WTC11 (cell line): ENCODE data around the gene TMEM72.

Experiments
- CREB1 ChIP-seq: sonication (generic); formaldehyde crosslinking; IDR thresholded peaks from 2 replicates; pipeline ENCODE4 v1.8.0; 2023; ENCODE audit warnings: mild to moderate bottlenecking, missing genetic modification reagents
- NR2C2 ChIP-seq: sonication (generic); formaldehyde crosslinking; IDR thresholded peaks from 2 replicates; pipeline ENCODE4 v1.8.0; 2022; ENCODE audit warnings: mild to moderate bottlenecking, missing genetic modification reagents
- SP1 ChIP-seq: sonication (generic); formaldehyde crosslinking; conservative IDR thresholded peaks from 2 replicates; pipeline ENCODE4 v1.8.1; 2022; ENCODE audit warnings: missing genetic modification reagents
- ZNF263 ChIP-seq: sonication (generic); formaldehyde crosslinking; IDR thresholded peaks from 2 replicates; pipeline ENCODE4 v1.8.1; 2022; ENCODE audit warnings: low read depth, mild to moderate bottlenecking, moderate library complexity, missing genetic modification reagents
- TF ChIP-seq, protein P1 (sequence below): fragments of 200-600 bp; IDR thresholded peaks from 2 replicates; pipeline ENCODE4 v1.8.0; 2022; ENCODE audit warnings: antibody characterized with exemption
- TF ChIP-seq, protein P2 (sequence below): sonication (generic); formaldehyde crosslinking; IDR thresholded peaks from 2 replicates; pipeline ENCODE4 v1.8.0; 2022; ENCODE audit warnings: mild to moderate bottlenecking, missing genetic modification reagents
- TF ChIP-seq, protein P3 (sequence below): sonication (generic); formaldehyde crosslinking; IDR thresholded peaks from 2 replicates; pipeline ENCODE4 v1.8.1; 2022; ENCODE audit warnings: low read depth, mild to moderate bottlenecking, moderate library complexity, missing genetic modification reagents, borderline replicate concordance
- TF ChIP-seq, protein P4 (sequence below): sonication (generic); formaldehyde crosslinking; IDR thresholded peaks from 2 replicates; pipeline ENCODE4 v1.8.1; 2023; ENCODE audit warnings: mild to moderate bottlenecking, missing genetic modification reagents
- TF ChIP-seq, protein P5 (sequence below): fragments of 250-450 bp; sonication (Bioruptor Pico); IDR thresholded peaks from 2 replicates; pipeline ENCODE4 v1.8.0; 2021; ENCODE audit warnings: mild to moderate bottlenecking
- TF ChIP-seq, protein P6 (sequence below): sonication (generic); formaldehyde crosslinking; conservative IDR thresholded peaks from 2 replicates; pipeline ENCODE4 v1.8.1; 2022; ENCODE audit warnings: mild to moderate bottlenecking, missing genetic modification reagents

DNA sequence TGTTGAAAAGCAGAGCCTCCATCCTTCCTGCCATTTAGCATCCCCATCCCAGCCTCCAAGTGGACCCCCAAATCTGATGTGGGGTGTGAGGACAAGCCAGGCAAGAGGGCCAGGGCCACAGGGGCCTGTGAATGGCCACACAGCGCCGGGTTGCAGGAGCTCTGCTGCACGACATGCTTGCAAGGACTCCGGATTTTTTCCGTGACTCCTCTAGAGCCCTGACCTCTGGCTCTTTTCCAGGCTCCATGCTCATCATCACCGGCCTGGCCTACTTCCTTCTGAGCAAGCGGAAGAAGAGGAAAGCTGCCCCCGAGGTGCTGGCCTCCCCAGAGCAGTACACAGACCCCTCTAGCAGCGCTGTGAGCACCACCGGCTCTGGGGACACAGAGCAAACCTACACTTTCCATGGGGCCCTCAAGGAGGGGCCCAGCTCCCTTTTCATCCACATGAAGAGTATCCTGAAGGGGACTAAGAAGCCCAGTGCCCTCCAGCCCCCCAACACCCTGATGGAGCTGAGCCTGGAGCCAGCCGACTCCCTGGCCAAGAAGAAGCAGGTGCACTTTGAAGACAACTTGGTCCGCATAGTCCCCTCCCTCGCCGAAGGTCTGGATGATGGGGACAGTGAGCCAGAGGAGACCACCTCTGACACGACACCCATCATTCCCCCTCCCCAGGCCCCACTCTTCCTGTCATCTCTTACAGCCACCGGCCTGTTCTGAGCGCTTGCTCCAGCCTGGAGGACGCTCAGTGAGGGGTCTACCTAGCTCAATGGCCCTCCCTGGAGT, 23.5 kb downstream of the TMEM72 start:
- TF ChIP-seq, protein P1, sequence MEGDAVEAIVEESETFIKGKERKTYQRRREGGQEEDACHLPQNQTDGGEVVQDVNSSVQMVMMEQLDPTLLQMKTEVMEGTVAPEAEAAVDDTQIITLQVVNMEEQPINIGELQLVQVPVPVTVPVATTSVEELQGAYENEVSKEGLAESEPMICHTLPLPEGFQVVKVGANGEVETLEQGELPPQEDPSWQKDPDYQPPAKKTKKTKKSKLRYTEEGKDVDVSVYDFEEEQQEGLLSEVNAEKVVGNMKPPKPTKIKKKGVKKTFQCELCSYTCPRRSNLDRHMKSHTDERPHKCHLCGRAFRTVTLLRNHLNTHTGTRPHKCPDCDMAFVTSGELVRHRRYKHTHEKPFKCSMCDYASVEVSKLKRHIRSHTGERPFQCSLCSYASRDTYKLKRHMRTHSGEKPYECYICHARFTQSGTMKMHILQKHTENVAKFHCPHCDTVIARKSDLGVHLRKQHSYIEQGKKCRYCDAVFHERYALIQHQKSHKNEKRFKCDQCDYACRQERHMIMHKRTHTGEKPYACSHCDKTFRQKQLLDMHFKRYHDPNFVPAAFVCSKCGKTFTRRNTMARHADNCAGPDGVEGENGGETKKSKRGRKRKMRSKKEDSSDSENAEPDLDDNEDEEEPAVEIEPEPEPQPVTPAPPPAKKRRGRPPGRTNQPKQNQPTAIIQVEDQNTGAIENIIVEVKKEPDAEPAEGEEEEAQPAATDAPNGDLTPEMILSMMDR, result no peak
- TF ChIP-seq, protein P2, sequence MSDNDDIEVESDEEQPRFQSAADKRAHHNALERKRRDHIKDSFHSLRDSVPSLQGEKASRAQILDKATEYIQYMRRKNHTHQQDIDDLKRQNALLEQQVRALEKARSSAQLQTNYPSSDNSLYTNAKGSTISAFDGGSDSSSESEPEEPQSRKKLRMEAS (CRISPR knock-in tag), result no peak
- TF ChIP-seq CREB1, result no peak
- TF ChIP-seq SP1 (CRISPR knock-in tag), result no peak
- TF ChIP-seq, protein P3, sequence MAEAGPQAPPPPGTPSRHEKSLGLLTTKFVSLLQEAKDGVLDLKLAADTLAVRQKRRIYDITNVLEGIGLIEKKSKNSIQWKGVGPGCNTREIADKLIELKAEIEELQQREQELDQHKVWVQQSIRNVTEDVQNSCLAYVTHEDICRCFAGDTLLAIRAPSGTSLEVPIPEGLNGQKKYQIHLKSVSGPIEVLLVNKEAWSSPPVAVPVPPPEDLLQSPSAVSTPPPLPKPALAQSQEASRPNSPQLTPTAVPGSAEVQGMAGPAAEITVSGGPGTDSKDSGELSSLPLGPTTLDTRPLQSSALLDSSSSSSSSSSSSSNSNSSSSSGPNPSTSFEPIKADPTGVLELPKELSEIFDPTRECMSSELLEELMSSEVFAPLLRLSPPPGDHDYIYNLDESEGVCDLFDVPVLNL (CRISPR knock-in tag), result no peak
- TF ChIP-seq ZNF263 (CRISPR knock-in tag), result no peak
- TF ChIP-seq NR2C2, result no peak
- TF ChIP-seq, protein P4, sequence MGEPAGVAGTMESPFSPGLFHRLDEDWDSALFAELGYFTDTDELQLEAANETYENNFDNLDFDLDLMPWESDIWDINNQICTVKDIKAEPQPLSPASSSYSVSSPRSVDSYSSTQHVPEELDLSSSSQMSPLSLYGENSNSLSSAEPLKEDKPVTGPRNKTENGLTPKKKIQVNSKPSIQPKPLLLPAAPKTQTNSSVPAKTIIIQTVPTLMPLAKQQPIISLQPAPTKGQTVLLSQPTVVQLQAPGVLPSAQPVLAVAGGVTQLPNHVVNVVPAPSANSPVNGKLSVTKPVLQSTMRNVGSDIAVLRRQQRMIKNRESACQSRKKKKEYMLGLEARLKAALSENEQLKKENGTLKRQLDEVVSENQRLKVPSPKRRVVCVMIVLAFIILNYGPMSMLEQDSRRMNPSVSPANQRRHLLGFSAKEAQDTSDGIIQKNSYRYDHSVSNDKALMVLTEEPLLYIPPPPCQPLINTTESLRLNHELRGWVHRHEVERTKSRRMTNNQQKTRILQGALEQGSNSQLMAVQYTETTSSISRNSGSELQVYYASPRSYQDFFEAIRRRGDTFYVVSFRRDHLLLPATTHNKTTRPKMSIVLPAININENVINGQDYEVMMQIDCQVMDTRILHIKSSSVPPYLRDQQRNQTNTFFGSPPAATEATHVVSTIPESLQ (CRISPR knock-in tag), result no peak
- TF ChIP-seq, protein P5, sequence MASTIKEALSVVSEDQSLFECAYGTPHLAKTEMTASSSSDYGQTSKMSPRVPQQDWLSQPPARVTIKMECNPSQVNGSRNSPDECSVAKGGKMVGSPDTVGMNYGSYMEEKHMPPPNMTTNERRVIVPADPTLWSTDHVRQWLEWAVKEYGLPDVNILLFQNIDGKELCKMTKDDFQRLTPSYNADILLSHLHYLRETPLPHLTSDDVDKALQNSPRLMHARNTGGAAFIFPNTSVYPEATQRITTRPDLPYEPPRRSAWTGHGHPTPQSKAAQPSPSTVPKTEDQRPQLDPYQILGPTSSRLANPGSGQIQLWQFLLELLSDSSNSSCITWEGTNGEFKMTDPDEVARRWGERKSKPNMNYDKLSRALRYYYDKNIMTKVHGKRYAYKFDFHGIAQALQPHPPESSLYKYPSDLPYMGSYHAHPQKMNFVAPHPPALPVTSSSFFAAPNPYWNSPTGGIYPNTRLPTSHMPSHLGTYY (CRISPR knock-in tag), result no peak
- TF ChIP-seq, protein P6, sequence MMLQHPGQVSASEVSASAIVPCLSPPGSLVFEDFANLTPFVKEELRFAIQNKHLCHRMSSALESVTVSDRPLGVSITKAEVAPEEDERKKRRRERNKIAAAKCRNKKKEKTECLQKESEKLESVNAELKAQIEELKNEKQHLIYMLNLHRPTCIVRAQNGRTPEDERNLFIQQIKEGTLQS (CRISPR knock-in tag), result no peak
